Measurements from ENCODE around the gene PPP2R1B. TPM values are rescaled to one million over a fixed set of nuclear protein-coding genes. Genes with fewer than 3 reads are reported as not detected.
A peak's percentile ranks its signal among the peaks of the same experiment; 100 is the strongest.
"Not testable (repeated sequence)": the region's sequence is repeated elsewhere in the genome, so short reads cannot be mapped to it uniquely, and the experiment has no call there.

PPP2R1B gene
- 43.0 and 49.0 TPM in 2 replicates for total RNA-seq (2014; rRNA removed; shearing (Covaris generic))

DNA sequence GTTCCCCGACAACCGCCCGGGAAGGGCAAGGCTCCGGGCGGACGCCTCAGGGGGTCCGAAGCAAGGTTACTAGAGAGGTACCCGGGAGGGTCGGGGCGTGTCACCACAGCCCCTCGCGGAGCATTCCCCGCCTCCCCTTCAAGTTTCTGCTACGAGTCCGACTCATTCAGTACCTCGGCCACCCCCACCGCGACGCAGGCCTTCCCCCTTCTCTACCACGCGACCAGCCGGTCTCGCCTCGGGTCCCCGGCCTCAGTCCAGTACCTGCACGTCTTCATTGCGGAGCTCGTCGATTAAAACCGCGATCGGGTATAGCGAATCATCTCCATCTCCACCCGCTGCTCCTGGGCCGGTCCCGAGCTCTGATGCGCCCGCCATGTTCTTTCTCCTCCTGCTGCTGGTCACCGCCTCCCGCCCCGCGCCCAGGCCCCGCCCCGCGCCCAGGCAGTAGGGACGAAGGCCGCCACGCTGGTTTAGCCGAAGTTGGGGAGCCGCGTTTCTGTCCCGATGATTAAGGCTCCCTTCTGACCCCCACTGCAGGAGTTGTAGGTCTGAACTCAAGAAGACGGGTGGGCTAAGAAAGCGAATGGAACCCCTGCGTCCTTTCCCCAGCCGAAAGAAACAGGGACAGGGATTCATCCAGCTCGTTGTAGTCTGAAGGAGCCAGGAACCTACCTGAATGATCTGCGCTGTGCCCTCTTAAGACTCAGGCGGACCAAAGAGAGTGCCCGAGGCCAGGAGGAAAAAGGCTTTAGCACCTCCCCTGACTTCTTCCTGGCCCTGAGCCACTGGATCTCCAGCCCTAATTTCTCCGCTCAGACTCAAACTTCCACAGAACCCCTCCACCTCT is at the start of gene PPP2R1B:
Gene PPP2R1B (minus strand): TSS at position 406 of the 850 bp plus-strand sequence. CDS start 28 bp downstream, at position 378.
- DNase-seq (ENCODE audit: low read depth), result peak; percentile 84

DNA sequence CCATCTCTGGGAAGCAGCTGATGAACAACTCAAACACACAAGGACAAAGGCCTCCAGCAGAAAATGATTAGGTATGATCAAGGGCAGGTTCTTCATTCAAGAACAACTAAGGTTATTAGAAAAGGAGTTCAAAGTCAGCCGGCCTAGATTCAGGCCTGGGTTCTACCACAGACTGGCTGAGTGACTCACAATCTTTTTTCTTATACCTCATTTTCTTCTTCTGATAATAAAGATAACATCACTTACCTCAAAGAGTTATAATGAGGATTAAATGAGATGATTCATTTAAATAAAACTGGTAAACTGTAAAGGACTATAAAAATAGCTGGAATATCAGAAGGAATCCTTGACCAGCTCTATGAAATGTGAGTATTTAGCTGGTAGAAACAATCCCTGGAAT is 49.3 kb upstream of the PPP2R1B start:
- no peak for DNase-seq (ENCODE audit: low read depth)

DNA sequence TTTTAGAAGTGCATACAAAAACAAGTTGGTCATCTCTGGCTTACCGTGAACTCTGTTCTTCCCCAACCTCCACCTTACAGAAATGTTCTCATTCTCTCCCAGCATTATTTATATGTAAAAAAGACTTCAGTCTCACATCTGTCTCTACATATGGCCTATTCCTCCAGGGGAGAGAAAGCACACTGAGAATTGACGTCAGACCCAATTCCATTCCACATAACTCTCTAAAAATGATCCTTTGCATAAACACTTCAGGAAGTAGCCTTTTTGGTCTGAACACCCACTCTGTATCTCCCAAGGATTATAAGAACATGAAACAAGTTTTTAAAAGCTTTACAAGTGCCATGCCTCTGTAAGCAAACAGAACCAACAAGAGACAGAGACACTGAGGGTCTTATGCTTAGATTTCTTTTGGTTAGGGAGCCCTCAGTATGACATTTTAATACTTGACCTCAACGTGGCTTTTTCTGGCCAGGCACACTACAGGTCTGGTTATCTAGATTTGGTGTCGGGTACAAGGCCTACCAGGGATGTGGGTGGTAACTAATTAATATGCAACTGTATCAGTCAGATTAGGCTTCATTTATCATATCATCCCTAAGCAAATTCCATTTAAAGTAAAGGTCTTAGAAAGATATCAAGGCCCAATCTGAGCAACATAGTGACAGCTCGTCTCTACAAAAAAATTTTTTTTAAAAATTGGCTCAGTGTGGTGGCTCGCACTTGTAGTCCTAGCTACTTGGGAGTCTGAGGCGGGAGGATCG is 48.5 kb upstream of the PPP2R1B start:
- DNase-seq (ENCODE audit: low read depth), result no peak

DNA sequence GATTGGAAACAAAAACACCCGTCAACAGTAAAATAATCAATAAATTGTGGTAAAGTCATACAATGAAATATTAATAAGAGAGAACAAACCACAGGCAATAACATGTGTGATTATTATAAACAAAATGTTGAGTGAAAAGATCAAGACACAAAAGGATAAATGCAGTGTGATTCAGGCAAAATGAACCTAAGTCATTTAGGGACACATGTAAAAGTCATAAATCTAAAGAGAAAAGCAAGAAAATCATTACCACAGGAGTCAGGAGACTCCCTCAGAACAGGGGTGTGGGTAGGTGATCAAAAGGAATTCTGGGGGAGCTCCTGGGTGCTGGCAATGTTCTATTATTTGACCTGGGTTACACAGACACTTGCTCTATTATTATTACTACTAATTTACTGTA is 47.9 kb upstream of the PPP2R1B start:
- no peak for DNase-seq (ENCODE audit: low read depth)

DNA sequence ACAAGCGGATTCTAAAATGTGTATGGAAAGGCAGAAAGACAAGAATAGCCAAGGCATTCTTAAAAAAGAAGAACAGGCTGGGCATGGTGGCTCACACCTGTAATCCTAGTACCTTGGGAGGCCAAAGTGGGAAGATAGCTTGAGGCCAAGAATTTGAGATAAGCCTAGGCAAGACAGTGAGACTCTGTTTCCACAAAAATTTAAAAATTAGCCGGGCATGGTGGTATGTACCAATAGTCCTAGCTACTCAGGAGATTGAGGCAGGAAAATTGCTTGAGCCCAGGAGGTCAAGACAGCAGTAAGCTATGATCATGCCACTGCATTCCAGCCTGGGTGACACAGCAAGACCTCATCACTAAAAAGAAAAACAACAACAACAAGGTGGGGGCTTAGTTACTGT is 46.0 kb upstream of the PPP2R1B start:
- no peak for DNase-seq (ENCODE audit: low read depth)

DNA sequence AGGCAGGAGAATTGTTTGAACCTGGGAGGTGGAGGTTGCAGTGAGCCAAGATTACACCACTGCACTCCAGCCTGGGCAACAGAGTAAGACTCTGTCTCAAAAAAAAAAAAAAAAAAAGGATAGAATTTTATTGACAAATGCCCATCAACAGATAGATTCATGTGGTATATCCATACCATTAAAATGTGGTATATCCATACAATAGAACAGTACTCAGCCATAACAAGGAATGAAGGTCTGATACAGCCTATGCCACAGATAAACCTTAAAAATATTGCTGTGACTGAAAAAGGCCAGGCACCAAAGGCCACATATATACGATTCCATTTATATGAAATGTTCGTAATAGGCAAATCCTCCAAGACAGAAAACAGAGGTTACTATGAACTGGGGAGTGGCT is 45.3 kb upstream of the PPP2R1B start:
- no peak for DNase-seq (ENCODE audit: low read depth)

DNA sequence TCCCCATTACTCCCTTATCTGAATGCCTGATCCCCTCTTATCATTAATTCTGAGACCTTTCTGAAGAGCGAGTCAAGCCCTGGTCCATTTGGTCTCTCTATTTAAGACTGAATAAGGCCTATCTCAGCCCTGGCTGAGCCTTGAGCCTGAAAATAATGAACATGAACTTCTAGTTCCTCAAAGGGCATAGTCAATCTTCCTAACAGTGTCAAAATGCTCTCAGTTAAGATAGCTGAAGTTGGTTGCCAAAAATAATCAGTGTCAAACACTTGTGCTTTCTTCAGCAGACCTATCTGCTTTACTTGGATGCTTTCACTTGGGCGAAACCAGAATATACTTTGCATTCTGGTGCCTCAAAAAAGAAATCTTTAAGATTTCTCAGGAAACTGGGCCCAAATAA is 42.6 kb upstream of the PPP2R1B start:
- DNase-seq (ENCODE audit: low read depth), result no peak

DNA sequence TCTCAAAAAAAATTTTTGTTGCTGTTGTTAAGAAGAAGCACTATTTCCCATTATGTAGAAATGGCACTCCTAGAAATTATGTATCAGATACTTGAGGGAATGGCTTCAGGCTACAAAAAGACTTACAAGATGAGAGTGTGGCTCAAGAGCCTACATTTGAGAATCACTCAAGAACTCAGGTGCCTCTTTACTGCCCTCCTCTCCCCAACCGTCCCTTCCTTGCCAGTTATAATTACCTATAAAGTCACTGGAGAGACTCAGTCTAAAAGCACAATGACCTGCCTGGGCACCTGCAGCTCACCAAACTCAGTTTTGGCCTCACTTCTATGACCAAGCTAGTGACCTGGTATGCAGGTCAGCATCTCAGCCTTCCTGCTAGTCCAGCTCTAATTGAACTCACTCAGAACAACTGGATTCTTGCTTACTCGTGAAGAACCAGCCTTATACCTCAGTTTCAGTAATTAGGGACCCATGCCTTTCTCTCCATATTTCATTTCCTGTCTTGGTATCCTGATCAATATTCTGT is 41.9 kb upstream of the PPP2R1B start:
- no peak for DNase-seq (ENCODE audit: low read depth)

DNA sequence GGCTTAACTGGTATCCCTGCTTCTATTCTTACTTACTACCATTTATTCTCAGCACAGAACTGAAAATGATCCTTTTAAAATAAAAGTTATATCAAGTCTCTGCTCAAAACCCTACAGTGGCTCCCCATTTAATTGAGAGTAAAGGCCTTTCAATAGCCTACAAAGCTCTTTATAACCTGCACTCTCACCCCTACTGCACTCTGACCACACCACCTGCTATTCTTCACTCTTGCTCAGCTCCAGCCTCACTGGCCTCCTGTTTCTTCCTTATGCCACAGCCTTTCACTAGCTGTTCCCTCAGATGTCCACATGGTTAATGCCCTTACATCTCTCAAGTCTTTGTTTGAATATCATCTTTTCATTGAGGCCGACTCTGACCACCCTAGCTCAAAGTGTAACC is 40.9 kb upstream of the PPP2R1B start:
- no peak for DNase-seq (ENCODE audit: low read depth)

DNA sequence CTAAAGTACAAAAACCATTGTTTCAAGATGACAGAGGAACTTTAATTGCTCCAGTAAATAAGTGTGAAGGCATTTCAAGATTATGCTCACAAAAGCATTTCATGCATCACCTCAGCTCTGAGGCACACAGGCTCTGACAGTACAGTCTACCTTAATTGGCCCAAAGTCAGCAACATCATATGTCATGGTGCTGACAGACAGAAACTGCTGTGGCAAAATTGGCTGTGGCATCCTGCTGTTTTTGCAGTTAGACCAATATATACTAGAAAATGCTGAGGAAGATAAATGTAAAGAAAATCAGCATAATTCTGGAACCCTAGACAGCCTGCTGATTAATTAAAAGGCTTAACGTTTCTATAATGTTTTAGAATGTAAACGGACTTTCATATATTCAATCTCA is 34.9 kb upstream of the PPP2R1B start:
- DNase-seq (ENCODE audit: low read depth), result no peak

DNA sequence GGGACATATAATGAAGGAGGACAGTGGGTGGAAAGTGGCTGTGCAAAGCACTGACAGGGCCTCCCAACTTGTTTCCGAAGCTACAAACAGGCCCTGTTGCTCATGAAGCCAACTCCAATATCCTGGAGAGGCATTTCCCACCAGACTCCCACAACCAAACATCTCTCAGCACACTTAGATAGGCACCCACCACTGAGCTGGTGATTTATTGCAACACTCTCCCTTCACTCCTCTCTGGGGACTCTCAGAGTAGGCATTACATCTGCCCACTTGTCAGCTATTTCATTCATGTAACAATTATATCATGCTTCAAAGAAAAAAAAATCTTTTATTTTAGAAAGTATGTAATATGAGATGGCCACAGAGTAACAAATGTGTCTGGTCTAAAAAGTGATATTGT is 32.1 kb upstream of the PPP2R1B start:
- no peak for DNase-seq (ENCODE audit: low read depth)

DNA sequence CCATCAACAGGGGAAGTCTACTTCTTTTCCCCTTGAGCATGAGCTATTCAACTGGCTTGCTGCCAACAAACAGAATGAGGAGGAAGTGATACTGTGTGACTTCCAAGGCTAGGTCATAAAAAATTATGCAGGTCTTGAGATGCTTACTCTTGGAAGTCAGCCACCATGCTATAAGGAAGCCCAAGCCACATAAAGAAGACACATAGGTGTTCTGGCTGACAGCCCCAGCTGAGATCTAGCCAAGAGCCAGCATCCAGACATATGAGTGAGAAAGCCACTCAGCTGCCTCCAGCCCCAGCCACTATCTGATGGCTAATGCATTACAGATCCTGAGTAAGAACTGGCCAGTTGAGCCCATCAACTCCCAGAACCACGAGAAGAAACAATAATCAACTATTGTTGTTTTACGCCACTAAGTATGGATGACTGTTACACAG is 31.0 kb upstream of the PPP2R1B start:
- peak; percentile 25 for DNase-seq (ENCODE audit: low read depth)

DNA sequence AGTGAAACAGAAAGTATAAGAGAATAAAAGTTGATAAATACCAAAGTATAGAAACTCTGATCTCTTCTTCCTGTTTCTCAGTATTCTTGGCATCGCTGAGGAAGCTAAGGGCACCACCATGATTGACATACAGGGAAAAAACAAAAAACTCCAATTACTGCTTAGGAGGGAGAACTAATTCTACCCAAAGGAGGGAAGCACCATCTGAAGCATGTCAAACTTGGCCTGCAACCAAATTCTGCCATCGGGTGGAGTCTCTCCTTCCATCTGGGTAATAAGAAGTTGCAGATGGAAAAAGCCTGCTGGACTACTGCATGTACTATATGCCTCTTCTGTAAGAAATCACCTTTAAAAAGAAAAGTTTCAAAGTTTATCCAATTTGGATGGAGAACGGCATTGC is 30.5 kb upstream of the PPP2R1B start:
- DNase-seq (ENCODE audit: low read depth), result no peak

DNA sequence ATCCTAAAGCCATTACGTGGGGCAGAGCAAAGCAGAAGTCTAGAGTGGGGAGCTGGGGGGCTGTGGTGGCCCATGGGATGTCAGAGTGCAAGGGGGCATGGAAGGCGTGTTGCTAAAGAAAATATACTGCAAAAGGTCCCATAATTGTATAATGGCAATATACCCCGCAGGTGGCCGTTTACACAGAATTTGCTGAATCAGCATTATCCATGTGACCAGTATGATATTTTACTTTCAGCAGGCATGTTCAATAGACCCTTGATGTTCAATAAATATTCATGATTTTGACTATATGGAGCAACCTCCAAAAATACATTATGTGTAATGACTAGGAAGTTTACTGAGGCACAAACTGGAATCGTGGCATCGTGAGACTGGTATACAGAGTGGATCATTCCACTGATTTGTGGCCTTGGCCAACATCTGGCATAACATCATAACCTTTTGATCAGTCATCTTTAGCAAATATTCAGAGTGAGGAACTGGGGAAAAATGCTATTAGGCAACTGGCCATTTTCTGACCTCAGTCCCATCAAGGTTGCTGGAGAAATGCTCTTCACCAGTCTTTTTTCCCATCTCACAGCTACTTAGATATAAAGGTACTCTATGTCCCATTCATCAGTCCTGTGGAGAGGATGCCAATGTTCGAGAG is 29.3 kb upstream of the PPP2R1B start:
- DNase-seq (ENCODE audit: low read depth), result no peak

DNA sequence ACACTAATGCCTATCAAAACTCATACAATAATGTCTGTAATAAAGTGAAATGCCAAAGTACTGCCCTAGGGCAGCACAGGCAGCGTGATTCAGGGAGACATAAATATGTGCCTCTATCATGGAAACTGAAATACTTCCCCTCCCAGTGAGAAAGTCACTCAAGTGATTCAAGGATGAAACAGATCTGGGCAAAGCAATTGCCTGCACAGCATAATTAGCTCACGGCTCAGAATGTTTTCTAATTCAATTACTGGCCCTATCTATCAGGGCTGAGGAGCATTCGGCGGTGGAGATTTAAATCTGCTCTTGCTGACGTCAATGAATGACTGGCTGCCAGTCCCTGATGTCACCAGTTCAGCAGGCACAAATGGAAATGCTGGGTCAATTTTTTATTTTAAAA is 27.7 kb upstream of the PPP2R1B start:
- DNase-seq (ENCODE audit: low read depth), result peak; percentile 9

DNA sequence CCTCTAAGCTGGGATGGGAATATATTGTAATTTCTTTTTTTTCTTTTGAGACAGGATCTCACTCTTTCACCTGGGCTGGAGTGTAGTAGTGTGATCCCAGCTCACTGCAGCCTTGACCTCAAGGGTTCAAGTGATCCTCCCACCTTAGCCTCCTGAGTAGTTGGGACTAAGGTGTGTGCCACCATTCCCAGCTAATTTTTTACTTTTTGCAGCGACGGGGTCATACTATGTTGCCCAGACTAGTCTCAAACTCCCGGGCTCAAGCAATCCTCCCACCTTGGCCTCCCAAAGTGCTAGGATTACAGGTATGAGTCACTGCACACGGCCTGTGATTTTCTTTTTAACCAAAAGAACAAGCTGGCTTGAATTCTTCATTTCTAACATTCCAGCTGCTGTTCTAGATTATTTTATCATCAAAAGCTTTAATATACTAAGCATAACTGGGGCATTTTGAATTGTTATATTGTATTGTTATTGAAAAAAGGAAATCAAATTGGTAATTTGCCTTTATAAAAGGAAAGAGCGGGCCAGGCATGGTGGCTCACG is 26.8 kb upstream of the PPP2R1B start:
- no peak for DNase-seq (ENCODE audit: low read depth)

DNA sequence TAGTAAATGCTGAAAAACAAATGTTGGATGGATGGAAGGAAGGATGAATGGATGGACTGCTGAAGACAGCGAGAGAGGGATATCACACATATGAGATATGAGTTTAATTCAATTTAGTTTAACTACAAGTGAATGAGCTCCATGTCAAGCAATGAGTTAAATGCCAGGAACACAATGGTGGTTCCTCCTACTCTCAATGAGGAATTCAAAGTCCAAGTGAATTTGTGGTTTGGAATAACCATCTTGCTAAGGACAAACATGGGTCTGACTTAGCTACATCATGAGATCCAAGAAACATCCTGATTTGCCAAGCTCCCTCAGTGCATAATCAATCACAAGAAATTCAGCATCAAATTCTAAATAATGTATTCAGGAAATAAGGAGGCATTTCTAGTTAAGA is 26.1 kb upstream of the PPP2R1B start:
- DNase-seq (ENCODE audit: low read depth), result no peak

DNA sequence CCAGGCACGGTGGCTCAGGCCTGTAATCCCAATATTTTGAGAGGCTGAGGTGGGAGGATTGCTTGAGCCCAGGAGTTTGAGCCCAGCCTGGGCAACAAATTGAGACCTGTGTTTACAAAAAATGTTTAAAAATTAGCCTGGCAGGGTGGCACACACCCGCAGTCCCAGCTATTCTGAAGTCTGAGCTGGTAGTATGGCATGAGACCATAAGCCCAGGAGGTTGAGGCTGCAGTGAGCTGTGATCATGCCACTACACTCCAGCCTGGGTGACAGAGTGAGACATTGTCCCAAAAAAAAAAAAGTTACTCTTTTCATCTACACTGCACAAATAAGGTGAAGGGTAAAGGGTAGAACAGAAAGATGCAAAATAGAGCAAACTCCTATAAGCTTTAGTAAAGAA is 22.3 kb upstream of the PPP2R1B start:
- DNase-seq (ENCODE audit: low read depth), result no peak

DNA sequence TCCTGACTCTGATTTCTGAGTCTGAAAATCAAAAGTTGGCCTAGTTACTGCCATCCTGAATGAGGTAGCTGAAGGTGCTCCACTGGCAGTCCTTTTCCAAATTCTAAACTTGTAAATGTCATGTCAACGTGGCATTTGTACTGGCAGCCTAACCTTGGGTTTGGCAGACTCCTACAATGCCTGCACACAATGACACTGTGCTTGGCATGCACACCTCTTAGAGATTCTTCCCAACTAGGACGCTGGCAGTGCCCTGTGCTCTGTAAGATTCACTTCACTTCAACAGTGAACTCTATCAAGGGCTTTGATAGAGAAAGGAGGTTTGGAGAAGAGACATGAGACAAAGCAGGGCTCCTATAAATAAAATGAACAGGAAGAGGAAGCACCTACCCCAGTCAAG is 21.9 kb upstream of the PPP2R1B start:
- no peak for DNase-seq (ENCODE audit: low read depth)

DNA sequence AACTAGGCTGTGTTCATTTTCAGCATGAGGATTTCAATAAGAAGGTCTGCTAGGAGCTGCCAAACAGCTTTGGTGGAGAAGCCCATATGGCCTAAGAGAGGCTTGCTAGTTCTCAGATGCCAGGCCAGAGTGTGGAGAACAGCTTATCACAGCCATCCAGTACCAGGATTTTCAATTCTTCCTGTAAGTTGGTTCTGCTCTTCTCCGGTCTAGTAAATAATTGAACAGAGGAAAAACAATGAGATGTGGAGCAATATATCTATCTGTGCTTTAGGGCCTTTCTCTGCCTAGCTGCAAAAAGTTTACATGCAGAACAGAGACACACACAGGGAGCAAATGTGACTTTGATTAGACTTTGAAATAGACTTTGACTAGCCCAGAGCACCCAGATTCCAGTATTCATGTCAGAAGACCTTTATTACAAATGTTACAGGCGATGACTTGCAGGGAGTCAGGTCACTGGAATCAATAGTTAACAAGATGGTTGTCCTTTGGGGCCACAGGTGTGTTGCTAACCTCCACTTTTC is 19.8 kb upstream of the PPP2R1B start:
- DNase-seq (ENCODE audit: low read depth), result no peak

DNA sequence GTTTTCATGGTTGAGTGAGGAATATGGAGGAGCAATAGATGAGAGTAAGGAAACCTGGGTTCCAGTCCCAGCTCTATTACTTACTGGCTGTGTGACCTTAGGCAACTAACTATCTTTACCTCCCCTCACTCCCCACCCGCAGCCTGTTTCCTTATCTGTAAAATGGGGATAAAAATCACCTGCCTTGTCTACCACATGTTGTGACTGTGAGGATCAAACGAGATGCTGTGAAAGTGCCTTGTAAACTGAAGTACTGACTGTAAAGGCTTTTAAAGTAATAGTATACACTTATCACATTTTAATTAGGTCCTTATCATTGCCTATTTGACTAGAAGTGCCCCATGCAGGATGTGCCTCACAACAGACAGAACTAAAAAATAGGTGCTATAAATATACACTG is 18.9 kb upstream of the PPP2R1B start:
- DNase-seq (ENCODE audit: low read depth), result no peak

DNA sequence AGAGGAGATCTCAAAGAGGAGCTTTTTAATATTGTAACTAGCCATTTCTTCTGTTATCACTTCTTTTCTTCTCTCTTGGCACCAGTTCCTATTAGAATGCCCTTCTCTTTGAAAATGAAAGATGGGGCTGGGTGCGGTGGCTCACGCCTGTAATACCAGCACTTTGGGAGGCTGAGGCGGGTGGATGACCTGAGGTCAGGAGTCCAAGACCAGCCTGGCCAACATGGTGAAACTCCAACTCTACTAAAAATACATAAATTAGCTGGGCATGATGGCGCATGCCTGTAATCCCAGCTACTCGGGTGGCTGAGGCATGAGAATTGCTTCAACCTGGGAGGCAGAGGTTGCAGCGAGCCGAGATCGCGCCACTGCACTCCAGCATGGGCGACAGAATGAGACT is 18.1 kb upstream of the PPP2R1B start:
- not testable (repeated sequence) for DNase-seq (ENCODE audit: low read depth)
